ENCODE data around the gene SLC5A10.
"Not testable (repeated sequence)": the region's sequence is repeated elsewhere in the genome, so short reads cannot be mapped to it uniquely, and the experiment has no call there.

SLC5A10 gene

GRCh38 chr17:18953231-18953728 lies 1.3 kb downstream of the SLC5A10 start:
- no peaks in the 10 kb centered on the region for H3K9me3 Mint-ChIP-seq
- no peak overlapping the region for H3K4me3 Mint-ChIP-seq
- H3K4me1 Mint-ChIP-seq: no peaks in the 10 kb centered on the region
- no peak overlapping the region for H3K27ac Mint-ChIP-seq
- H3K27me3 Mint-ChIP-seq (ENCODE audit: low read depth, poor library complexity): peaks cover 16% of the 10 kb centered on the region
- no peak for TF ChIP-seq CTCF (IDR thresholded peaks at IDR 0.05)
- DNase-seq: no peak
- no peaks in the 10 kb centered on the region for H3K36me3 Mint-ChIP-seq (ENCODE audit: low read depth)

- Mint-ChIP-seq H3K27me3 (ENCODE audit: low read depth, poor library complexity) (peaks cover 19% of the 10 kb centered on the region), H3K27ac (peak overlapping the region; percentile 57), H3K9me3 (no peaks in the 10 kb centered on the region), H3K4me3 (no peak overlapping the region), H3K36me3 (ENCODE audit: low read depth) (no peaks in the 10 kb centered on the region), H3K4me1 (no peaks in the 10 kb centered on the region)
- no peak for DNase-seq
- no peak for TF ChIP-seq CTCF (IDR thresholded peaks at IDR 0.05)
Observed at GRCh38 chr17:18954321-18954720, 2.4 kb downstream of the SLC5A10 start.

- no peak for TF ChIP-seq CTCF (IDR thresholded peaks at IDR 0.05)
- Mint-ChIP-seq H3K9me3 (no peaks in the 10 kb centered on the region), H3K27ac (no peak overlapping the region), H3K4me1 (no peaks in the 10 kb centered on the region), H3K4me3 (no peak overlapping the region), H3K27me3 (ENCODE audit: low read depth, poor library complexity) (peaks cover 19% of the 10 kb centered on the region), H3K36me3 (ENCODE audit: low read depth) (no peaks in the 10 kb centered on the region)
- no peak for DNase-seq
Observed at GRCh38 chr17:18955009-18955408, 3.0 kb downstream of the SLC5A10 start.

- not testable (repeated sequence) for H3K9me3 Mint-ChIP-seq; H3K36me3 Mint-ChIP-seq (ENCODE audit: low read depth); H3K27ac Mint-ChIP-seq; H3K4me1 Mint-ChIP-seq; H3K4me3 Mint-ChIP-seq; DNase-seq
- H3K27me3 Mint-ChIP-seq (ENCODE audit: low read depth, poor library complexity): peaks cover 18% of the 10 kb centered on the region
Observed at GRCh38 chr17:18956021-18956420, 4.1 kb downstream of the SLC5A10 start.

GRCh38 chr17:18956581-18956980 lies 4.6 kb downstream of the SLC5A10 start:
- Mint-ChIP-seq H3K4me1 (peaks cover 11% of the 10 kb centered on the region), H3K27ac (no peak overlapping the region), H3K9me3 (no peaks in the 10 kb centered on the region)

GRCh38 chr17:18957831-18958230 lies 5.9 kb downstream of the SLC5A10 start:
- no peak for TF ChIP-seq CTCF (IDR thresholded peaks at IDR 0.05)
- H3K4me1 Mint-ChIP-seq: peaks cover 24% of the 10 kb centered on the region
- DNase-seq: no peak
- no peaks in the 10 kb centered on the region for H3K36me3 Mint-ChIP-seq (ENCODE audit: low read depth)
- H3K4me3 Mint-ChIP-seq: no peak overlapping the region
- H3K9me3 Mint-ChIP-seq: no peaks in the 10 kb centered on the region
- peaks cover 9% of the 10 kb centered on the region for H3K27me3 Mint-ChIP-seq (ENCODE audit: low read depth, poor library complexity)
- H3K27ac Mint-ChIP-seq: no peak overlapping the region

More at GRCh38 chr17:18956581-18956980, 4.6 kb downstream of the SLC5A10 start:
- no peak for DNase-seq
- H3K27me3 Mint-ChIP-seq (ENCODE audit: low read depth, poor library complexity): peaks cover 13% of the 10 kb centered on the region
- TF ChIP-seq CTCF (IDR thresholded peaks at IDR 0.05): no peak
- no peak overlapping the region for H3K4me3 Mint-ChIP-seq
- H3K36me3 Mint-ChIP-seq (ENCODE audit: low read depth): no peaks in the 10 kb centered on the region

Measured in nephron progenitor cell (in vitro differentiated cells).